Measurements from ENCODE around the gene ABHD2. TPM values are rescaled to one million over a fixed set of nuclear protein-coding genes. Genes with fewer than 3 reads are reported as not detected.

ABHD2 gene
- total RNA-seq, 1 donor from 2014 or later, result 59.4 TPM

- intact Hi-C loops (cut with DNase I), result loop anchor here (5.0 kb wide), 1 partner anchor 46 kb away; no protein-coding TSS in a partner anchor
- DNase-seq (peak; percentile 84), ATAC-seq (ENCODE audit: poor library complexity) (peak; percentile 28)
Measured at GRCh38 chr15:89090791-89091626, 2.8 kb downstream of the ABHD2 start.

DNA sequence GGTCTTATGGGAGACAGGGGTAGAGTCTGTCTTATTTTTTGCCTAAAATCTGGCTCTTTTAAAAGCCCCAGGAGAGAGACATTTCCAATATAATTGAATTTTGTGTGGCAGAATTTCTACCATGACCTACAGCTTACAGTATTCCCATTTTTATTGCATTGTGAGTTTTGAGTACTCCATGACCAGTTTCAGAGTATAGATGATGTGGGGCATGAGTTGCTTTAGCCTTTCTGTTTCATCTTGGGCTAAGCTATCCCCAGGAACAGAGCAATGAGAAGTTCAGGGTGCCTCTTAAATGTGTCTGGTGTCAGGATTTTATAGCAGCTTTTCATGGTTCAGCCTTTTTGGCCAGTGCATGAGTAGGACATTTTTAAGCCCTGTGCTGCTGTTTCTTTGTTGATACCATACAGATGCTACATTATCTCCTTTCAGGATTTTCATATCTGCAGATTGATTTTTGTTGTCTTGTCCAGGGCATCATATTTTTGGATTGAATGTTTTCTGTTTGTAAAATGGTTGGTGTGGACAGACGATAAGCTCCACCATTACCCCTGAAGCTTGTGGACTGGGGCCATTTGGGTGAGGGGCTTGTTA, 3.5 kb downstream of the ABHD2 start:
- intact Hi-C loops (cut with DNase I), result loop anchor here (5.0 kb wide), 1 partner anchor 46 kb away; no protein-coding TSS in a partner anchor
- no peak for DNase-seq
- ATAC-seq (ENCODE audit: poor library complexity), result no peak

DNA sequence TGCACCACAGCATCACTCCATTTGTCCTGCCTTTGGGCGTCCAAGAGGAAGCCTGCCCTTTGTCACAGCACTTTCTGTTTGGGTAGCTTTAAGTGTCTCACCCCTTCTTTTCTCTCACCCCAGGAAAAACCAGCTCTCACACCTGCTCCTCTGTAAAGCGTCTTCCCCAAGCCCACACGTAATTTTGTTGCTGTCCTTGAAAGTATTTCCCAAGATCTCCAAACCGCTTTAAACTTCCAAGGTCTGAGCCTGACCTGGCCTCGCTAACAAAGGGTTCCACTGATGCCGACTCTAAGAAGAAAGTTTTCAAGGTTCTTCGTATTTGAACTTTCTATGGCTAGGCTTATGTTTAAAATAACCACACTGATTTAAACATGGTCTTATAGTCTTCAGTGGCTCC, 5.3 kb downstream of the ABHD2 start:
- intact Hi-C loops (cut with DNase I), result loop anchor here (5.0 kb wide), 1 partner anchor 44 kb away; no protein-coding TSS in a partner anchor

DNA sequence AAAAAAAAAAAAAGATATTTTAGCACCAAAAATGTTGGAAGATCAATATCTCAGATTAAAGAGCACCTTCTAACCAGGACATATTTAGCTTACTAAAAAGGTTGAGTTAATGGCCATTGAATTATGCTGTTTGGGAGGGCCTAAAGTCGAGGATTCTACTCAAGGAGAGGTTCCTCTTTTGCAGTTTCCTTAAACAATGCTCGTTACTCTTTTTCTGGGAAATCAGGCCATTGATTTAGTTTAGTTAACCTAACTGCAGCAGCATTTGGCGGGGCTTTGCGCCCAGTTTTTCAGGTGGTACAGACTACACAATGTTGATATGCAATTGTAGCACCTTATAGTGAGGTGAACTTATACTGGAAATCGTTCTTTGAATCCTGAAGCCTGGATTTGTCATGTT, 6.8 kb downstream of the ABHD2 start:
- no peak for DNase-seq
- no peak for ATAC-seq (ENCODE audit: poor library complexity)
- intact Hi-C loops (cut with DNase I), result no loop called here

More for the DNA sequence above, 5.3 kb downstream of the ABHD2 start:
- DNase-seq (no peak), ATAC-seq (ENCODE audit: poor library complexity) (no peak)

- intact Hi-C loops (cut with DNase I), result no loop called here
- ATAC-seq (ENCODE audit: poor library complexity), result no peak
- DNase-seq, result no peak
Measured at GRCh38 chr15:89095556-89095955, 7.3 kb downstream of the ABHD2 start.

DNA sequence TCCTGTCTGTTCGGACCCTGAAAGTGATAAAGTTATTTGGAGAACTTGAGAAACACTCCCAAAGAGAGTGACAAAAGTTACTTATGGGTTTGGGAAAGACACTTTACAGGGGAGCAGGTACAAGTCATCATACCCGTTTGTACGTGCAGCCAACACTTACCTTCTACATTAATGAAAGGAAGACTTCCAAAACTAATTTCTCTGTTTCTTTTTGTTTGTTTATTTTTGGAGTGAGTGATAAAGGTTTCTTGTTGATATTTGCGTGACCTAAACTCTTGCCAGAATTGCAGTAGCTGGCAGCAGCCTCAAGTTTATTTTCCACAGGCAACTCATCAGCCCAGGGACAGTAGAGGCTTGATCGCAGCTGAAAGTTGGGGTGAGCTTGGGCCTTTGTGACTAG, 8.4 kb downstream of the ABHD2 start:
- DNase-seq (no peak), ATAC-seq (ENCODE audit: poor library complexity) (peak; percentile 64)
- intact Hi-C loops (cut with DNase I), result no loop called here

GRCh38 chr15:89097313-89097712, 9.1 kb downstream of the ABHD2 start:
- DNase-seq, result no peak
- ATAC-seq (ENCODE audit: poor library complexity), result no peak
- intact Hi-C loops (cut with DNase I), result no loop called here

- no peak for DNase-seq
- peak; percentile 21 for ATAC-seq (ENCODE audit: poor library complexity)
- intact Hi-C loops (cut with DNase I), result no loop called here
Measured at GRCh38 chr15:89098281-89098680, 10.0 kb downstream of the ABHD2 start.

GRCh38 chr15:89099968-89100367, 11.7 kb downstream of the ABHD2 start:
- ATAC-seq (ENCODE audit: poor library complexity) (no peak), DNase-seq (no peak)
- intact Hi-C loops (cut with DNase I), result no loop called here

DNA sequence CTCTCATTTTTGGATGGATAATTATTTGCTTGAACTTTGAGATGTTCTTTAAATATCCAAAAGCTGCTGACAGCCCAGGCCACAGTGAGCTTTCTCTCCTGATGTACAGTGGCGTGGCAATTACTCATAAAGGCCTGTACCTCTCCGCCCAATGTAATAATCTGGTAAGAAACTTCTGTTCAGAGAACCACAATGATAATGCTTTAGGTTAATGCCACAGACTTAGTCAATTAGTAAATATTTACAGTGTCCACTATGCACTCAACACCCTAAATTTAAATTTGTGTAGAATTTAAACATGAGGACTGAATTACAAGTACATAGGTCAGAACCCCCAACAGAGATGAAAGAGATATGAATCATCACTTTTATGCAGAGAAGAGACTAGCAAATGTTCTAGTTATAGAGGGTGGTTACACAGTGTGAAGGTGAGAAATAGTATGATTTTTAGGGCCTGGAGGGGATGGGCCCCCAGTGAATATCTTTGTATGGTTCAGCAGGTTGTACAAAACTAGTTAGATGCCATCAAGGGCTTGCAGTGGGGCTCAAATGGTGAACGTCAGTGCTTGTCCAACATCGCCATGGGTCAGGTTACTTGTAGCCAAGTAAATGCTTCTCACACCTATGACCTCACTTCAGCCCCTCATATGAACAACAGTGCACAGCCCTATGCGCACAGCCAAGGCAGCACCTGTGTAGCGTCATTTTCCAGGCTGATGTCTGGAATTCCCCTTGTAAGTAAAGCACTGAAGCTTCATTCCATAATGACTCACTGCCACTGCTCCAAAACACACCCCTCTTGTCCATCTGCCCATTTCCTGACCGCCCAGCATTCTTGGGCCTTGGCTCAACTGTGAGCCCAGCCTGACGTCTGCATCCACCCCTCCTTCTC, 13.3 kb downstream of the ABHD2 start:
- peak; percentile 60 for ATAC-seq (ENCODE audit: poor library complexity)
- DNase-seq, result peak; percentile 72
- intact Hi-C loops (cut with DNase I), result no loop called here

DNA sequence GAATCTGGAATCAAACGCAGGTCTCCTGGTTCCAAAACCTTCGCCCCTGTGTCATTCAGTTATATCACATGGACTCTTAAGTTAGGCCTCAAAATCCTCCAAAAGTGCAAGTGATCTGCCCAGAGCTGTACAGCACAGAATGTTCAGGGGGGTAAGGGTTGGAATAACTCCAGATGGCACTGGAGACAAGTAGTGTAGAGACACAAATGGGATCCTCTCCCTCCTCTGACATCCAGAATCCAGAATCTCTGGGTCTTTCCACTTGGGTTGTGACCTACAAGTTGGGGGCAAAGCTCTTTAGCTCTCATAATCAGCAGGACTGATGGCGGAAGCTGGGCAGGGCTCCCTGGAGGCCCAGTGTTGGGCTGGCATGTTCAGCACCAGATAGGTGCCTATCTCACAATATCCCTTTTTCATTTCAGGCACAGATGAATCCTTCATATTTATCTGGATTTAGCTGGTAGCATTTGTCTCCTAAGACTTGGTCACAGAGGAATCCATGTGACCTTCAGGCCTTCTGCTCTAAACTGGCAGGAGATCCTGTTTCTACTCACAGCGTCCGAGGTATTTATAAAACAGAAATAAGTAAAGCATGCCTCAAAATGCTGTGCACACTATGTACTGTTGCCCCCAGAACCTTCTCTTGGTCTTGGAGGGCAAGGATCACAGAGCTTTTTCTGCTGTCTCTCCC, 15.4 kb downstream of the ABHD2 start:
- intact Hi-C loops (cut with DNase I), result no loop called here
- ATAC-seq (ENCODE audit: poor library complexity) (peak; percentile 22), DNase-seq (no peak)

GRCh38 chr15:89104172-89104564, 15.9 kb downstream of the ABHD2 start:
- peak; percentile 73 for ATAC-seq (ENCODE audit: poor library complexity)
- DNase-seq, result peak; percentile 59
- intact Hi-C loops (cut with DNase I), result no loop called here

DNA sequence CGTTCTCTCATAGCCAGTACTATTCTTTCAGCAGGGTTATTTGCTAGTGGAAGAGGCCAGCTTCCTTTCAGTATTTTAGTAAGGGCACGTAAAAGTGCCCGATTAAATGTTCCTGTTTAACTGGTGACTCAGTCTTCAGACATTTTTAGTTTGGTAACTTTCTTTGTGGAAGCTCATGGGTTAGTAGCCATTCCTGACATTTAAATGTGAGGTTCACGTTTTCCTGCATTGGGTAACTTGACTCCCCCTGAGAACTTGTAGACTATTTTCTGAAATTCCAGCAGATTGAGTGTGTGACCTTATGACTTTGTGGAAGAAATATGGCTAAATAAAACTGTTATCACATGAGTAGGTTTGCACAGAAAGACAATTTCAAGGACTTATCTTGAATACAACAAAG, 16.9 kb downstream of the ABHD2 start:
- DNase-seq, result no peak
- ATAC-seq (ENCODE audit: poor library complexity), result peak; percentile 48
- intact Hi-C loops (cut with DNase I), result no loop called here

- ATAC-seq (ENCODE audit: poor library complexity) (no peak), DNase-seq (no peak)
- intact Hi-C loops (cut with DNase I), result no loop called here
Measured at GRCh38 chr15:89106200-89106599, 17.9 kb downstream of the ABHD2 start.

GRCh38 chr15:89107984-89108383, 19.7 kb downstream of the ABHD2 start:
- no peak for DNase-seq
- intact Hi-C loops (cut with DNase I), result no loop called here
- no peak for ATAC-seq (ENCODE audit: poor library complexity)

GRCh38 chr15:89108835-89109234, 20.6 kb downstream of the ABHD2 start:
- intact Hi-C loops (cut with DNase I), result no loop called here
- no peak for ATAC-seq (ENCODE audit: poor library complexity)
- DNase-seq, result no peak

DNA sequence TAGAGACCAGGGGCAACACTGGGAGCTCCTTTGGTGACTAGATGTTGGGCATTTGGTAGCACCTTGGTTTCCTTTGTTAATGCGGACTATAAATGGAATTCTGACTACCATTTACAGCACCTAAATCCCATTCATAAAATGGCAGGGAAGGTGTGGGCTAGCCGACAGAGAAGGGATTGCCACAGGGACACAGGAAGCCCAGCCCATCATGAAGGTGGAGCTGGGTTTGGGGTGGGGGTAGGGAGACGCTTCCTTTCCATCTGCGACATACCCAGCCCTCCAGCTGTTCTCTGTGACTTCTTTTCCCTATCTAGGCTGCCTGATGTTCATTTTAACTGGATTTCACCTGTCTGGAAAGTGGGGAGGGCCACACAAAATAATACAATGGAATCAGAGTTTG, 21.0 kb downstream of the ABHD2 start:
- DNase-seq, result no peak
- intact Hi-C loops (cut with DNase I), result no loop called here
- ATAC-seq (ENCODE audit: poor library complexity), result no peak

DNA sequence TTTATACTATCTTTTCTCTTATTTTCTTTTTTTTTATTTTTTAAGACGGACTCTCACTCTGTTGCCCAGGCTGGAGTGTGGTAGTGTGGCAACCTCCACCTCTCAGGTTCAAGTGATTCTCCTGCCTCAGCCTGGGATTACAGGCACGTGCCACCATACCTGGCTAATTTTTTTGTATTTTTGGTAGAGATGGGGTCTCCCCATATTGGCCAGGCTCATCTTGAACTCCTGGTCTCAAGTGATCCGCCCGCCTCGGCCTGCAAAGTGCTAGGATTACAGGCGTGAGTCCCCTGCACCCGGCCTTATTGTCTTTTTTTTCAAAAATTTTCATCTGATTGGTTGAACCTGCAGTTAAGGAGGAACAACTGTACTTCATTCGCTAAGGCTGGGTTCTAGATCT, 21.8 kb downstream of the ABHD2 start:
- DNase-seq (no peak), ATAC-seq (ENCODE audit: poor library complexity) (no peak)
- intact Hi-C loops (cut with DNase I), result no loop called here

GRCh38 chr15:89111352-89111751, 23.1 kb downstream of the ABHD2 start:
- DNase-seq, result no peak
- intact Hi-C loops (cut with DNase I), result no loop called here
- no peak for ATAC-seq (ENCODE audit: poor library complexity)
